Measurements from ENCODE around the gene DNAJC12. TPM values are rescaled to one million over a fixed set of nuclear protein-coding genes. Genes with fewer than 3 reads are reported as not detected.

The DNAJC12 gene
- polyA plus RNA-seq, 1 of the 3 experiments (the other 2 are of a cell fraction), result 7.9 TPM

DNA sequence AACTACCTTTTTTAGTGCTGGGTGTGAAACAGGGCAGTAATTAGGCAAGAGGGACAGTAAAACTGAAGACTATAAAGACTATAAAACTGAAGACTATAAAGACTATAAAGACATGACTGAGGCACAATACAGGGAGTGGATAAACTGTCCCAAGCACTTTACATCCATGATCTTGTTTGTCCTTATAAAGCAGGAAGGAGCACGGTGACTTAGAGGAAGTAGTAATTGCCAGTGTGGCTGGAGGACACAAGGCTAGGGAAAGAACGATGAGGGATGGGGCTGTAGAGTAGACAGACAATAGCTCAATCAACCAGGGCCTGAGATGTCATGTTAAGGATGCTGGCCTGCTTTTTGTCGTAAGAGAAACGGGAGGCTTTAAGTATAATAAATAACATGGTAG, 26.0 kb downstream of the DNAJC12 start:
- WGBS (ENCODE audit: low lambda C conversion rate), result 95% methylated on average over 4 of the region's 4 CpGs
- no peak overlapping the region for H3K4me2 ChIP-seq
- TF ChIP-seq CHD2 (IDR thresholded peaks at IDR 0.05; ENCODE audit: low read length, partially characterized antibody) (no peak), FOXJ3 (CRISPR knock-in tag; IDR thresholded peaks at IDR 0.05) (no peak), RAD21 (IDR thresholded peaks at IDR 0.05; ENCODE audit: low read length) (no peak), FOXM1 (IDR thresholded peaks at IDR 0.05; ENCODE audit: low read depth) (no peak), ELF1 (IDR thresholded peaks at IDR 0.05) (no peak), EP300 (IDR thresholded peaks at IDR 0.05; ENCODE audit: borderline replicate concordance in 1 of 2, low read depth in 1 of 2, low read length in 1 of 2) (no peak), JUND (IDR thresholded peaks at IDR 0.05) (no peak)
- TF ChIP-seq, protein P1, sequence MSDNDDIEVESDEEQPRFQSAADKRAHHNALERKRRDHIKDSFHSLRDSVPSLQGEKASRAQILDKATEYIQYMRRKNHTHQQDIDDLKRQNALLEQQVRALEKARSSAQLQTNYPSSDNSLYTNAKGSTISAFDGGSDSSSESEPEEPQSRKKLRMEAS (IDR thresholded peaks at IDR 0.05; ENCODE audit: low read depth), result no peak

DNA sequence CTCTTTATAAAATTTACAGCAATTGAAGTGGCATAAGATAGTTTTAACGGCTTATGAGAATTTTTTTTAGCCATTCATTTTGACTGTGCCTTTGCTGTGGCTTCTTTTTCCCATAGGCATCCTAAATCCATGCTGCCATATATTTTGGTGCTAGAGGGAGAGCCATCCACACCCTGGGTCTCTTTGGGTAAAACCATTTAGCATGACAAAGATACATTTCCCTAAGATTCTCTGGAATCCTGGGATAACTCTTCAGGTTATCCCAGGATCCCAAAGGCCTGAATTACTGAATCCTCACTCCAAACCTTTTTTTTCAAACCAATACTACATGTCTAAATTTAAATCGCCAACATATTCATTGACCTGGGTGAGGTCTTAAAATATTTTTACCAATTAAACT, 28.9 kb downstream of the DNAJC12 start:
- Histone ChIP-seq H3K9ac (no peak overlapping the region), H2AFZ (ENCODE audit: low read depth) (no peak overlapping the region), H3K27ac (ENCODE audit: low read depth in 2 of 2, low read length in 1 of 2) (no peak overlapping the region), H3K4me3 (ENCODE audit: low read depth in 2 of 2, low read length in 1 of 2) (no peak overlapping the region), H3K9me3 (no peaks in the 10 kb centered on the region), H4K20me1 (ENCODE audit: insufficient read depth) (no peaks in the 10 kb centered on the region), H3F3A (replicated peaks; ENCODE audit: insufficient read depth) (no peaks in the 10 kb centered on the region), H3K4me1 (ENCODE audit: control insufficient read depth in 1 of 2, insufficient read depth in 2 of 2, low read depth in 1 of 2, low read length in 1 of 2) (no peaks in the 10 kb centered on the region), H3K9me2 (no peaks in the 10 kb centered on the region), H3K79me2 (ENCODE audit: insufficient read depth) (no peaks in the 10 kb centered on the region), H3K4me2 (no peak overlapping the region), H3K36me3 (replicated peaks in 1 of 2; ENCODE audit: control insufficient read depth in 1 of 2, insufficient read depth in 2 of 2, low read length in 1 of 2) (peaks cover 0 to 2% of the 10 kb centered on the region in 2 experiments), H3K27me3 (ENCODE audit: insufficient read depth) (no peaks in the 10 kb centered on the region)
- WGBS (ENCODE audit: low lambda C conversion rate), result 90% methylated on average over 2 of the region's 2 CpGs
- ChIA-PET CTCF (interaction anchor here (2.0 kb wide), 1 partner anchor 29 kb away, joined by 8 read pairs; no protein-coding TSS in a partner anchor), POLR2A (no interaction called here)
- no peak for DNase-seq
- no peak for TF ChIP-seq TEAD4 (IDR thresholded peaks at IDR 0.05; ENCODE audit: borderline replicate concordance, insufficient read depth)

More for the DNA sequence above, 26.0 kb downstream of the DNAJC12 start:
- DNase-seq, result no peak
- Histone ChIP-seq H3F3A (replicated peaks; ENCODE audit: insufficient read depth) (peaks cover 7% of the 10 kb centered on the region), H3K9me3 (no peaks in the 10 kb centered on the region), H3K27ac (ENCODE audit: low read depth in 2 of 2, low read length in 1 of 2) (no peak overlapping the region), H4K20me1 (ENCODE audit: insufficient read depth) (no peaks in the 10 kb centered on the region), H3K9me2 (no peaks in the 10 kb centered on the region), H3K36me3 (replicated peaks in 1 of 2; ENCODE audit: control insufficient read depth in 1 of 2, insufficient read depth in 2 of 2, low read length in 1 of 2) (no peaks in the 10 kb centered on the region), H3K79me2 (ENCODE audit: insufficient read depth) (no peaks in the 10 kb centered on the region), H3K27me3 (ENCODE audit: insufficient read depth) (no peaks in the 10 kb centered on the region), H2AFZ (ENCODE audit: low read depth) (no peak overlapping the region), H3K9ac (no peak overlapping the region), H3K4me3 (ENCODE audit: low read depth in 2 of 2, low read length in 1 of 2) (no peak overlapping the region), H3K4me1 (ENCODE audit: control insufficient read depth in 1 of 2, insufficient read depth in 2 of 2, low read depth in 1 of 2, low read length in 1 of 2) (peaks cover 0 to 7% of the 10 kb centered on the region in 2 experiments; a peak in 1 of 4 replicates)
- ChIA-PET POLR2A (no interaction called here), CTCF (no interaction called here)

DNA sequence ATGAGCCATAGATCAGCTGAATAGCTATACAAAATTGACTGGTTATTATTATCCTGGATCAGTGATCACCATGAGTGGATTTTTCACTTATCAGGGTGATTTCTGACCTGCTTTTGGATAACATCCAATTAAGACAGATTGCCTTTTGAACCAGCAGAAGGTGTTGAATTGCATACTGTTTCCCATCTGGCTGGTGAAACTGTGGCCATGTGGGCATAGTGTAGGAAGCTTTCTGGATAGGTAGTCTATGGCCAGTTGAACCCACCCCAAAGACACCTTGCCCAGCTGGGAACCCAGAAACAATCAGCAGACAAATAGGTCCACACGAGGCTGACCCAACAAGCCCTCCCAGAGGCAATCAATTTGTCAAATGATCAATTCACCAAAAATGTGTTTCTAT, 29.3 kb downstream of the DNAJC12 start:
- Histone ChIP-seq H3K79me2 (ENCODE audit: insufficient read depth) (no peaks in the 10 kb centered on the region), H3K4me3 (ENCODE audit: low read depth in 2 of 2, low read length in 1 of 2) (no peak overlapping the region), H2AFZ (ENCODE audit: low read depth) (no peak overlapping the region), H3K27me3 (ENCODE audit: insufficient read depth) (no peaks in the 10 kb centered on the region), H3K4me1 (ENCODE audit: control insufficient read depth in 1 of 2, insufficient read depth in 2 of 2, low read depth in 1 of 2, low read length in 1 of 2) (no peaks in the 10 kb centered on the region), H3K9me2 (no peaks in the 10 kb centered on the region), H3K4me2 (no peak overlapping the region), H3F3A (replicated peaks; ENCODE audit: insufficient read depth) (no peaks in the 10 kb centered on the region), H3K9me3 (no peaks in the 10 kb centered on the region), H4K20me1 (ENCODE audit: insufficient read depth) (no peaks in the 10 kb centered on the region), H3K27ac (ENCODE audit: low read depth in 2 of 2, low read length in 1 of 2) (no peak overlapping the region), H3K9ac (no peak overlapping the region), H3K36me3 (replicated peaks in 1 of 2; ENCODE audit: control insufficient read depth in 1 of 2, insufficient read depth in 2 of 2, low read length in 1 of 2) (peaks cover 0 to 2% of the 10 kb centered on the region in 2 experiments)
- WGBS (ENCODE audit: low lambda C conversion rate), result 69% methylated on average over 1 of the region's 1 CpG
- no peak for DNase-seq
- CTCF ChIA-PET, result interaction anchor here (1.6 to 2.0 kb wide), 2 partner anchors 29 to 111 kb away, joined by 4 to 8 read pairs; no protein-coding TSS in a partner anchor
- POLR2A ChIA-PET, result no interaction called here
- TF ChIP-seq NFIC (IDR thresholded peaks at IDR 0.05; ENCODE audit: borderline replicate concordance), result no peak
